ENCODE measurements around the gene ARRB1. TPM values are rescaled to one million over a fixed set of nuclear protein-coding genes. Genes with fewer than 3 reads are reported as not detected.

ARRB1 gene
- total and polyA plus RNA-seq, 4 donors = 35.0 to 45.8 (median 41.9) TPM

DNA sequence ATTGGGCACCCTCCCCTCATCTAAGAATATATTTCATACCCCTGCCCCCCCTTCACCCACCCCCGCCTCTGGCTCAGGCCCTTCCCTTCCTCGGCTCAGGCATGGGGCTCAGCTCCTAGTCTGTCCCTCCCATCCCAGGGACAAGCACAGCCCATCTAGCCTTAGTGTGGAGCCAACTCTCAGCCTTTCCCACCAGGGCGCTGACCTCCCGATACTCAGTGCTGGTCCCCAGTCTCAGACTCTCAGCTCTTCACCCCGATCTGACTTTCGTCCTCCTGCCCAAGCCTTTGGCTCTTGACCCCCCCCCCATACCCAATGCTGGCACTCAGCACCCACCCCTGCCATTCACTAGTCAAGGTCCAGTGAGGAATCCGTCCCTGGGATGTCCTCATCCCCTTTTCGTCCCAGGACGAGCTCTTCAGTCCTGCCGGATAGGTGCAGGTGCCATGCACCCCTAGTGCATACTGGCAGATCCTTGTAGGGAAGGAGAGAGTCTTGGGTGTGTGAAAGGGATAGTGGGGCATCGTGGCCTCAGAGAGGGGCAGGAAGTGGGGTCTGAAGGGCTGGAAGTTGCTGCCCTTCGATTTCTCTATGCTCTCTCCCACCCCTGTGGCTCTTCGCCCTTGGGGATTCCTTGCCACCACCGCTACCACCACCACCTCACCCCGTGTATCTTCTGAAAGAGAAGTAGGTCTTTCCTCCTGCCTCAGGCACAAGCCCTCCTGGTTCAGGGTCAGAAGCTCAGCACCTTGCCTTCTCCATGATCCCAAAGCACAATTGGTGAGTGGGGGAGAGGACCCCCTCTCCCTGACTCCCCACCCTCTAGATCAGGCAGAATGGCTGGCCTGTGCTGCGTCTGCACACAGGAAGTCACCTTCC lies 108.5 kb downstream of the ARRB1 start:
- Histone ChIP-seq H3K4me1 (ENCODE audit: control insufficient read depth, insufficient read depth, low read length) (peaks cover 19% of the 10 kb centered on the region), H3K27ac (ENCODE audit: low read depth, low read length) (no peak overlapping the region), H3K36me3 (ENCODE audit: control insufficient read depth, insufficient read depth, low read length) (no peaks in the 10 kb centered on the region), H3K4me3 (ENCODE audit: low read depth, low read length) (no peak overlapping the region), H3K9me3 (ENCODE audit: control insufficient read depth, insufficient read depth, low read length) (no peaks in the 10 kb centered on the region), H3K27me3 (ENCODE audit: control insufficient read depth, insufficient read depth, low read length) (peaks cover 24% of the 10 kb centered on the region)
- no peak for DNase-seq (ENCODE audit: low read depth in 4 of 6, low spot score in 6 of 6)
- 83% methylated on average over 10 of the region's 16 CpGs for WGBS (ENCODE audit: insufficient coverage)

DNA sequence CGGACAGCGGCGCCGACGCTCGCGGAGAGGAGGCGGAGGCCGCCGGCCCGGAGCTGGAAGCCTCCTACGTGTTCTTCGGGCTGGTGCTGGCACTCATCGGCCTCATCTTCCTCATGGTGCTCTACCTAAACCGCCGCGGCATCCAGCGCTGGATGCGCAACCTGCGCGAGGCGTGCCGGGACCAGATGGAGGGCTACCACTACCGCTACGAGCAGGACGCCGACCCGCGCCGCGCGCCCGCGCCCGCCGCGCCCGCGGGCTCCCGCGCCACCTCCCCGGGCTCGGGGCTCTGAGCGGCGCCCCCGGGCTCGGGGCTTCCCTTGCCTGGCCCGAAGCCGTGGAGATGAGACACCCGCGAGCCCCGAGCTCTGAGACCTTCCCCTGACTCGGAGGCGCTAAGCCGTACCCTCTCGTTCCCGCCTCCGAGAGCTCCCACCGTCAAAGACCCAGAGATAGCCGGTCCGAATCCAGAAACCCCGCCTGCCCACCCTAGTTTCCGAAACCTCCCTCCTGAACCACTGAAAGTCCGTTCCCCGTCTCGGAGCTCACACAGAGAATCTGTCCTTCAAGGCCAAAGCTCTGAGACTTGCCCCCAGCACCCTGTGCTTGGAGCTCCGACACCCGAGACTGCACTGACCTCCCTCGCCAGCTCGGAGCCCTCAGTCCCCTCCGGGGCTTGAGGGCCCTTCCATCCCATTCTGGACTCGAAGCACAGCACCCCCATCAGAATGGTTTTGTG lies 109.4 kb downstream of the ARRB1 start:
- peaks cover 19% of the 10 kb centered on the region for H3K4me1 ChIP-seq (ENCODE audit: control insufficient read depth, insufficient read depth, low read length)
- peaks cover 24% of the 10 kb centered on the region for H3K27me3 ChIP-seq (ENCODE audit: control insufficient read depth, insufficient read depth, low read length)
- no peak for DNase-seq (ENCODE audit: low read depth in 4 of 6, low spot score in 6 of 6)
- peak overlapping the region; percentile 28 for H3K4me3 ChIP-seq (ENCODE audit: low read depth, low read length)
- H3K27ac ChIP-seq (ENCODE audit: low read depth, low read length) = no peak overlapping the region
- 5% methylated on average over 72 of the region's 72 CpGs for WGBS (ENCODE audit: insufficient coverage)
- no peaks in the 10 kb centered on the region for H3K9me3 ChIP-seq (ENCODE audit: control insufficient read depth, insufficient read depth, low read length)
- no peaks in the 10 kb centered on the region for H3K36me3 ChIP-seq (ENCODE audit: control insufficient read depth, insufficient read depth, low read length)

DNA sequence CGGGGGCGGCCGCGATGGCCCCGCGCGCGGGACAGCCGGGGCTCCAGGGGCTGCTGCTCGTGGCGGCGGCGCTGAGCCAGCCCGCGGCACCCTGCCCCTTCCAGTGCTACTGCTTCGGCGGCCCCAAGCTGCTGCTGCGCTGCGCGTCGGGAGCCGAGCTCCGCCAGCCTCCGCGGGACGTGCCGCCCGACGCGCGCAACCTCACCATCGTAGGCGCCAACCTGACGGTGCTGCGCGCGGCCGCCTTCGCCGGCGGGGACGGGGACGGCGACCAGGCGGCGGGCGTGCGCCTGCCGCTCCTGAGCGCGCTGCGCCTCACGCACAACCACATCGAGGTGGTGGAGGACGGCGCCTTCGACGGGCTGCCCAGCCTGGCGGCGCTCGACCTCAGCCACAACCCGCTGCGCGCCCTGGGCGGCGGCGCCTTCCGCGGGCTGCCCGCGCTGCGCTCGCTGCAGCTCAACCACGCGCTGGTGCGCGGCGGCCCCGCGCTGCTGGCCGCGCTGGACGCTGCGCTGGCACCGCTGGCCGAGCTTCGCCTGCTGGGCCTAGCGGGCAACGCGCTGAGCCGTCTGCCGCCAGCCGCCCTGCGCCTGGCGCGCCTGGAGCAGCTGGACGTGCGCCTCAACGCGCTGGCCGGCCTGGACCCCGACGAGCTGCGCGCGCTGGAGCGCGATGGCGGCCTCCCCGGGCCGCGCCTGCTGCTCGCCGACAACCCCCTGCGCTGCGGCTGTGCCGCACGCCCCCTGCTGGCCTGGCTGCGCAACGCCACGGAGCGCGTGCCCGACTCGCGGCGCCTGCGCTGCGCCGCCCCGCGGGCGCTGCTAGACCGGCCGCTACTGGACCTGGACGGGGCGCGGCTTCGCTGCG lies 110.2 kb downstream of the ARRB1 start:
- DNase-seq (ENCODE audit: low read depth in 4 of 6, low spot score in 6 of 6) = peak; percentile 61 to 94 (median 78)
- WGBS (ENCODE audit: insufficient coverage) = under 1% methylated on average over 140 of the region's 140 CpGs
- Histone ChIP-seq H3K4me1 (ENCODE audit: control insufficient read depth, insufficient read depth, low read length) (peaks cover 19% of the 10 kb centered on the region), H3K27me3 (ENCODE audit: control insufficient read depth, insufficient read depth, low read length) (peaks cover 24% of the 10 kb centered on the region), H3K4me3 (ENCODE audit: low read depth, low read length) (peak overlapping the region; percentile 28), H3K9me3 (ENCODE audit: control insufficient read depth, insufficient read depth, low read length) (no peaks in the 10 kb centered on the region), H3K27ac (ENCODE audit: low read depth, low read length) (no peak overlapping the region), H3K36me3 (ENCODE audit: control insufficient read depth, insufficient read depth, low read length) (no peaks in the 10 kb centered on the region)

DNA sequence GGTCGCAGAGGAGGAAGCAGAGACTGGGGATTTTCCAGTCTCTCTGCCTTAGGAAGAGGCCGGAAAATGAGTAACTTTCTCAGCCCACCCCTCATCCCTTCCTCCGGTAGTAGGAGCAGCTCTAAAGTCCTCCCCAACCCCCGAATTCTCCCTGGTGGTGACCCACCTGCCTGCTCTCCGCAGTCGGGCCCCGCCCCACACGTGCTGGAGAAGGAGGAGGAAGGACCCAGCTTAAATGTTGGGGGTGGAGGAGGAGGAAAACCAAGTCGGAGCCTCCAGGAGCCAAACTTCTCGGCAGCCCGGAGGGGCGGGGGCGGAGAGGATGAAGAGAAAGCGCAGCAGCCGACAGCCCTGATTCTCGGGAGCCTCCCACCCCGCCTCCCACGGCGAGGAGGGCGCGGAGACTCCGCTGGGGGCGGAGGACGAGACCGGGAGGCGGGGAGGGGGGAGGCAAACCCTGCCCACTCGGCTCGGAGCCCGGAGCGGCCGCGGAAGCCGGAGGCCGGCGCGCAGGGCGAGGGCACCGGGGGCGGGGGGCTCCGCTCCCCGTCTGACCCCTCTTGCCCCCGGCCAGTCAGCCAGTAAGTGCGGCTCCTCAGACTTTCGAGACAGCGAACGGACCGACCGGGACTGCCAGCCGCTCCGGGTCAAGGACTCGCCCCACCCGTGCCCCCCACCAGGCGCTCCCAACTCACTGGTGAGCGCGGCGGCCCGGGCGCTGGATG lies 111.0 kb downstream of the ARRB1 start, which contains the start of gene TPBGL:
Gene TPBGL, plus strand, starts transcription at position 464 of the 725 bp plus-strand sequence. CDS start 276 bp downstream, outside the sequence.
- peak within 1 kb of the TSS; percentile 17 for H3K4me3 ChIP-seq (ENCODE audit: low read depth, low read length)
- H3K36me3 ChIP-seq (ENCODE audit: control insufficient read depth, insufficient read depth, low read length) = no peaks in the 10 kb centered on the region
- H3K4me1 ChIP-seq (ENCODE audit: control insufficient read depth, insufficient read depth, low read length) = peaks cover 19% of the 10 kb centered on the region
- peak in 2 of 6 donors; percentile 40 to 44 for DNase-seq (ENCODE audit: low read depth in 4 of 6, low spot score in 6 of 6)
- peaks cover 24% of the 10 kb centered on the region for H3K27me3 ChIP-seq (ENCODE audit: control insufficient read depth, insufficient read depth, low read length)
- no peak within 1 kb of the TSS for H3K27ac ChIP-seq (ENCODE audit: low read depth, low read length)
- H3K9me3 ChIP-seq (ENCODE audit: control insufficient read depth, insufficient read depth, low read length) = no peaks in the 10 kb centered on the region
- WGBS (ENCODE audit: insufficient coverage) = under 1% methylated on average over 49 of the region's 58 CpGs

DNA sequence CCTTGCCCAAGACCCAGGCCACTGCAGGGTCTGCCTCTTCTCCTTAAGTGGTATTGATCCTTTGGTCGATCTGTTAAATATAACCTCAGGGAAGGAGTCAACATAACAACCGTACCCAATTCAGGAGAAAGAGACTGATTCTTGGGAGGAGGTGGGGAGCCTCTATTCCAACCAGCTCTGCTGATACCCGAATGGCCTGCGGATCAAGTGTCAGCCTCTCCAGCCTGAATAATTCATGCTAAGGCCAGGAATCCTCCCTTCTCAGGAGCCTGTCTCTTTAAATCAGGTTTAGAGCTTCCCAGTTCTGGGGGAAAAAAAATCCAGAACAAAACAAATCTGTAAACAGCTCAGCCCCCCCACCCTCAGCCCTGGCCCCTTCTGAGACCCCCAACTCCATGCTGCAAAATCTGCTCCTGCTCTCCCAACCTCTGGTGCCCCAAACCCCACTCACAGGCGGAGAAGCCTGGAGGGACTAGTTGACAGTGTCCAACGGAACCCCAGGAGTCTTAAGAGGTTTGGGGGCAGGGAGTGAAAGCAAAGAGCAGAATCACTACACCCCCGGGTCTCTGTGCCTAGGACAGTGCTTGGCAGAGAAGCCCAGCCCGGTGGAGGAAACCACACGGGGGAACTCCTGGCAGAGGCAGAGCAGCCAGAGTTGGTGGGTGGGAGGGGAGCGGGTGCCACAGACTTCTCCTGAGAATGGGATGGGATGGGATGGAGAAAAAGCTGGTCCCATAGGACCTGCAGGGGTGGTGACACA lies 111.8 kb downstream of the ARRB1 start:
- peak in 1 of 6 donors; percentile 4 for DNase-seq (ENCODE audit: low read depth in 4 of 6, low spot score in 6 of 6)
- Histone ChIP-seq H3K4me3 (ENCODE audit: low read depth, low read length) (no peak overlapping the region), H3K9me3 (ENCODE audit: control insufficient read depth, insufficient read depth, low read length) (no peaks in the 10 kb centered on the region), H3K36me3 (ENCODE audit: control insufficient read depth, insufficient read depth, low read length) (no peaks in the 10 kb centered on the region), H3K27ac (ENCODE audit: low read depth, low read length) (no peak overlapping the region), H3K4me1 (ENCODE audit: control insufficient read depth, insufficient read depth, low read length) (peaks cover 19% of the 10 kb centered on the region), H3K27me3 (ENCODE audit: control insufficient read depth, insufficient read depth, low read length) (peaks cover 24% of the 10 kb centered on the region)
- WGBS (ENCODE audit: insufficient coverage) = 23% methylated on average over 7 of the region's 10 CpGs

DNA sequence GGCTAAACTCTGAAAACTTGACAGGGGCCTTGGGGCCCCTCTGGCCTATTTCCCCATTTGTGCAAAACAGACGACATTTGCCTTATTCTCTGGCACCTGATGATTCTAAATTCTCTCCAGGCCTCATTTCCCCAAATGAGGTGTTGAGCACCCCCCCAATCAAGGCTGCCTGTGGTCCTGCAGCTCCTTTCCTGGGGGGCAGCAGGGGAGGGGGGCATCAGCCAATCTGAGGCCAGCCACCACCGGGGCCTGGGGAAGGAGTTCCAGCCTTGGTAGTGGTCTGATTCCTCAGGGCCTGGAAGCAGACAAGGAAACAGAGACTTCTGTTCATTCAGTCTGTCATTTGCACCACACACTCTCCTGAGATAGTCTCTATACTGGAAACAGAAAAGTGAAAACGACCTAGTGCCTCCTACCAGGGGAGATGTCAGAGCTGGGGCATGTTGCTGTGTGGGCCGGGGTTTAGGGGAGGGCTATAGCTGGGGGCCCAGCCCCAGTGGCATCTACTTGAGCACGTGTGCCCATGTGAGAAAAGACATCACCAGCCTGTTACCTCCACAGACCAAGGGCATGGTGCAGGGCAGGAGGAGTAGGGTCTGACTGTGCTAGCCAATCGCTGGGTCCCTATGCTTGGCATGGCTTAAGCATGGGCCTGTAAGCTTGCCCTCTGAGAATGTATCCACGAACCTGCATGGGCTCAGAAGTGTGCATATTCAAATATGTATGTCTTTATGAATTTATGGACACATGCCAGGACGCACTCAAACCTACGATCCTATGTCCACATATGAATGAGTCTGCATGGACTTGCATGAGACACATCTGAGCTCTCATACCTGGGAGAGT lies 112.6 kb downstream of the ARRB1 start:
- no peak overlapping the region for H3K27ac ChIP-seq (ENCODE audit: low read depth, low read length)
- WGBS (ENCODE audit: insufficient coverage) = 72% methylated on average over 5 of the region's 9 CpGs
- DNase-seq (ENCODE audit: low read depth in 4 of 6, low spot score in 6 of 6) = no peak

DNA sequence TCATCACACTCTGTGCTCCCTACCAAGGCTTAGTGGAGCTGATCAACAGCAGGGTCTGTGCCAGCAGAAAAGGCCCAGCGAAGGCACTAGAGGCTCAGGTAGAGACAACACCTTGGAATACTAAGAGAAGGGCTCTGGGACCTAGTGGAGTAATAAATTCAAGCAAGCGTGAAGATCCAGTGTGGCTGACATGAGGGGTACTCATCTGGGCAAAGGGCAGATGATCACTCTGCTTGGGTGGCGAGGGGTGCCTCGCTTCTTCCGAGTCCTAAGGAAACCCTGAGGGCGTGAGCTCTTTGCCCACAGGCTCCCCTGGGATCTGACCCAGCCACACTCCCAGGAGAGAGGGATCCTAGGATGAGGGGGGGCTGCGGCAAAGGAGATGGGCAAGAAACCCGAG lies 114.4 kb downstream of the ARRB1 start:
- Histone ChIP-seq H3K36me3 (ENCODE audit: control insufficient read depth, insufficient read depth, low read length) (no peaks in the 10 kb centered on the region), H3K9me3 (ENCODE audit: control insufficient read depth, insufficient read depth, low read length) (no peaks in the 10 kb centered on the region), H3K4me1 (ENCODE audit: control insufficient read depth, insufficient read depth, low read length) (peaks cover 12% of the 10 kb centered on the region), H3K4me3 (ENCODE audit: low read depth, low read length) (no peak overlapping the region), H3K27ac (ENCODE audit: low read depth, low read length) (no peak overlapping the region), H3K27me3 (ENCODE audit: control insufficient read depth, insufficient read depth, low read length) (peaks cover 8% of the 10 kb centered on the region)
- DNase-seq (ENCODE audit: low read depth in 4 of 6, low spot score in 6 of 6) = no peak
- WGBS (ENCODE audit: insufficient coverage) = 89% methylated on average over 7 of the region's 8 CpGs

More for the DNA sequence above, 112.6 kb downstream of the ARRB1 start:
- H3K4me3 ChIP-seq (ENCODE audit: low read depth, low read length) = no peak overlapping the region
- peaks cover 19% of the 10 kb centered on the region for H3K4me1 ChIP-seq (ENCODE audit: control insufficient read depth, insufficient read depth, low read length)
- H3K9me3 ChIP-seq (ENCODE audit: control insufficient read depth, insufficient read depth, low read length) = no peaks in the 10 kb centered on the region
- H3K27me3 ChIP-seq (ENCODE audit: control insufficient read depth, insufficient read depth, low read length) = peaks cover 23% of the 10 kb centered on the region
- H3K36me3 ChIP-seq (ENCODE audit: control insufficient read depth, insufficient read depth, low read length) = no peaks in the 10 kb centered on the region

DNA sequence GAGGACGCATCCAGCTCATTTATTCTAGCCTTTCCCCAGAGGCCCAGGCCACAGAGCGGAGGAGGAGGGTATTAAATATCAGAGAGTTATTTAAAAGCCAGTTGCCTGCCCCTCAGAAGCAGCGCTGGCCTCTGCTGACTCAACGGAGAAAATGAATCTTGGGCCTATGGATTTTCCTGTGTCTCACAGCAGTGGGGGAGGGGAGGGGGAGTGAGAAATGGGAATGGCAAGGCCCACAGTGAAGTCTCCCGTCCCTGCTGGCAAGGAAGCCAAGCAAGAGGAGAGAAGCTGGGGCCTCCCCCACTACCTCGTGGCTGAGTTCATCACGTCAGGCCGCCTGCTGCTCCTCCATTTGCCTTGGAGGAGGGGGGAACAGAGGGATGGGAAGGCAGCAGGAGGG lies 115.4 kb downstream of the ARRB1 start:
- WGBS (ENCODE audit: insufficient coverage) = 43% methylated on average over 3 of the region's 8 CpGs
- DNase-seq (ENCODE audit: low read depth in 4 of 6, low spot score in 6 of 6) = peak in 1 of 6 donors; percentile 67
- H3K27me3 ChIP-seq (ENCODE audit: control insufficient read depth, insufficient read depth, low read length) = peaks cover 8% of the 10 kb centered on the region

More for the DNA sequence above, 115.4 kb downstream of the ARRB1 start:
- Histone ChIP-seq H3K36me3 (ENCODE audit: control insufficient read depth, insufficient read depth, low read length) (no peaks in the 10 kb centered on the region), H3K27ac (ENCODE audit: low read depth, low read length) (no peak overlapping the region), H3K4me1 (ENCODE audit: control insufficient read depth, insufficient read depth, low read length) (peaks cover 9% of the 10 kb centered on the region), H3K9me3 (ENCODE audit: control insufficient read depth, insufficient read depth, low read length) (no peaks in the 10 kb centered on the region), H3K4me3 (ENCODE audit: low read depth, low read length) (no peak overlapping the region)

Data from spinal cord (tissue), 10 donors.